HL-60/S4 treated with retinoic acid at 250 ng/mL for 4 days and 3 days (cell line): ENCODE data around the gene SYTL2.
"Not testable (repeated sequence)": the region's sequence is repeated elsewhere in the genome, so short reads cannot be mapped to it uniquely, and the experiment has no call there.

Experiments used
- in situ Hi-C: fragments of 300-500 bp; cut with MboI; formaldehyde crosslinking; loops from 2 replicates; pipeline ENCODE4 v1.7.0; 2022; ENCODE audit warnings: low sequenced_read_pairs

The SYTL2 gene

GRCh38 chr11:85798361-85798760 is 12.6 kb downstream of the SYTL2 start:
- in situ Hi-C loops: no loop called here

DNA sequence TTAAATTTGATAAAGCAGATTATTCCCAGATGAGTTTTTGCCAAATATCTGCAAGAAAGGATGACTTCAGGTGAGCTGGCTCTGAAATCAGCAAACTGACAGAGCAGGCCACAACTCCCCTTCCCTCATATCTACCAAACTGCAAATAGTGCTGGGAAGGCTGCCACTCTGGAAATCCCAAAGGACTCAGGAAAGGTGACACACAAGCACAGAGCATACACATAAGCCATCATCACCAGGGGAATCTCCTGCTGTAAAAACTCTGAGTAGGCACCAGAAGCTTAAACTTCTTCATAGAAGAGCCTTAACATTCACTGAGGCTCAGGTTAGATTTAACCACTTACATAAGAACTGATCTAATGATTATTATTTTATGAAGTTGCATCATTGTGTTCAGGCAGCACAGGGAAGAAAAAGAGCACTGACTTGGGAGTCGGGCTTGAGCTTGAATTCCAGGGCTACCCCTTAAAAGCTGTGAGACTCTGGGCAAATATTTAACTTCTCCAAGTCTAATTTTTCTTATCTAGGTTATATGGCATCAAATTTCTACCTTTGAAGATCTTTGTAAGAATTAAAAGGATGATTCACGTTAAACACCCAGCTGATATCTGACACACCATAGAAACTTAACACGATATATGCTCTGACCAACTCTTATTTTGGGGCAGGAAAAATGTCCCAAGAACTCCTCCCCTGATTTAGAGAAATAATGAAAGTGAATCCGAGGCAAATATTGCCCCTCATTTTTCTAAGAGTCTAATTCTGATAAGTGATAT is 15.0 kb downstream of the SYTL2 start:
- in situ Hi-C loops: no loop called here

DNA sequence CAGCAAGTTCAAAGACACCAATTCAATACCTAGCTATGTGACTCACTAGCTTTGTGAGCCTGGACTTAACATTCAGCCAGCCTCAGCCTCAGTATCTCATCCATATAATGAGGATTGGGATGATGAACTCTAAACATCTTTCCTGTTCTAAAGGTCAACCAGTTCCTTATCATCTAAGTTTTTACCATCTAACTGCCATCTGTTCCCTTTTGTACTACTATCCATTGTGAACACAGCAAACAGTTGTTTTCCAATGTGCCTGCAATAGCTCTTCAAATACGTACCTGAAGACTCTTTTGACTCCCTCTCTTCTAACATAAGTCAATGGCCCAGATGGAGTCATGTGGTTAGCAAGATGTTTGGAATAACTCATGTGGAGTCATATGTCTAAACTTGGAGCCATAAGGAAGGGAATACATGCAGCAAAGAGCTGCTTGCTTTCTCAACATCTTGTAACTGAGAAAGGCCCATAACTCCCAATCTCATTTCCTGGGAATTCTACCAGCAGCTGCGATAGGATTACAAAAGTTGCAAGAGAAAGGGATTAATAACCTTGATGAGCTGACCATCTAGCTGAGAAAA is 19.4 kb downstream of the SYTL2 start:
- in situ Hi-C loops: no loop called here

GRCh38 chr11:85787809-85788760 is 22.9 kb downstream of the SYTL2 start:
- in situ Hi-C loops: no loop called here

- in situ Hi-C loops: no loop called here
Observed at GRCh38 chr11:85787168-85787567, 23.8 kb downstream of the SYTL2 start.

GRCh38 chr11:85784480-85785265 is 26.3 kb downstream of the SYTL2 start:
- in situ Hi-C loops: no loop called here

DNA sequence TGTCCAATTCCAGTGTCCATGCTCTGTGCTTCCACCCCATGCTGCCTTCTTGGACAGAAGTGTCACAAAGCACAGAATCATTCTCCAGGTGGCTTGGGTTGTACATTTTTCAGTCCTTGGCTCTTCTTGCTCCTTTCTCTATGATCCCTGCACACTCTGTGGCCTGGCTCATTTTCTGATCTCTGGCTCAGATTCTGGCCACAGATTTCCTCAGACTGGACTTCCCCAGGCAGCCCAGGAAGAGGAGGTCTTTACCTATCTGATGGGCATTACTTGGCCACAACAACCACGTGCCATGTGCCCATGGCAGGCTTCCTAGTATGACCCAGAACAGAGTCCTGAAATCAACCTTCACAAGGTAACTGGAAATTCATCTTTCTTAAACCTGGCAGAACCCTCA is 27.2 kb downstream of the SYTL2 start:
- in situ Hi-C loops: no loop called here

DNA sequence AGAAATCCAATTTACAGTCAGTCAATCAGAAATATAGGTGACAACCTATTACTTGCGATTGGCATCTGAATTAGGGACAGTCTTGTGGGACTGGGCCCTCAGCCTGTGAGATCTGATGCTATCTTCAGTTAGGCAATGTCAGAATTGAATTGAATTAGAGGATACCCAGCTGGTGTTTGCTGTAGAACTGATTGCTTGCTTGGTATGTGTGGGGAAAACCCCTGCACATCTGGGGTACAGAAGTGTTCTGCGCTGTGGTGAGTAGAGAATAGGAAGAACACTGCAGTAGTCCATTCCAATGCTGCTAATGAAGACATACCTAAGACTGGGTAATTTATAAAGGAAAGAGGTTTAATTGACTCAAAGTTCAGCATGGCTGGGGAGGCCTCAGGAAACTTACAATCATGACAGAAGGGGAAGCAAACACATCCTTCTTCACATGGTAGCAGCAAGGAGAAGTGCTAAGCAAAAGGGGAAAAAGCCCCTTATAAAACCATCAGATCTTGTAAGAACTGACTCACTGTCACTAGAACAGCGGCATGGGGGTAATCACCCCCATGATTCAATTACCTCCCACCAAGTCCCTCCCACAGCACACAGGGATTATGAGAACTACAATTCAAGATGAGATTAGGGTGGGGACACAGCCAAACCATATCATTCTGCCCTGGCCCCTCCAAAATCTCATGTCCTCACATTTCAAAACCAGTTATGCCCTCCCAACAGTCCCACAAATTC is 30.0 kb downstream of the SYTL2 start:
- in situ Hi-C loops: not testable (repeated sequence)

DNA sequence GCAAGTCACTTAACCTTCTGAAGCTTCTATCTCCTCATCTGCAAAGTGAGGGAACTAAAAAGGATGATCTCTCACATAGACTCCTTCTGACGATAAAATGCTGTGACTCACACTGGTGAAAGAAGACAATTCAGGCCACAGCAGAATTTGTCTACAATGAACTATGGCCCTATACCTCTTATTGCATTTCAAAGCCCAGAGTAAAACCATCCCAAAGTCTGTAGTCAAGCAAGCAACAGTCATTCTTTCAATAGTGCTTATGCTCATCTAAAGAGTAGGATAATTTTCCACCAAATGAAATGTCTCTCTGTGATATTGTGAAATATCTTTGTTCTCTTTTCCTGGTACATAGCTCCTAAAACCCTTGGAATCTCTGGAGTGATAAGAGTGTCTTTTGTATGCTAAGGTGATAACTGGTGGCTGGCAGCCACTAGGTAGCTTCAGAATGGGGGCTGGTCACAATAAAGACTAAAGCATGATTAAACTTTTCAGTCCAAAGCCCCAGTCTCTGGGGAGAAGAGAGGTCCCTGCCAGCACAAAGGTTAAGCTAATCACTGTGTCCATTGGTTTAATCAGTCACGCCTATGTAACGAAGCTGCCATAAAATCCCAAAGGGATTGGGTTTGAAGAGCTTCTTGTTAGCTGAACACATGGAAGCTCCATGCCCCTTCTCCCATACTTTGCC is 30.8 kb downstream of the SYTL2 start:
- in situ Hi-C loops: no loop called here

DNA sequence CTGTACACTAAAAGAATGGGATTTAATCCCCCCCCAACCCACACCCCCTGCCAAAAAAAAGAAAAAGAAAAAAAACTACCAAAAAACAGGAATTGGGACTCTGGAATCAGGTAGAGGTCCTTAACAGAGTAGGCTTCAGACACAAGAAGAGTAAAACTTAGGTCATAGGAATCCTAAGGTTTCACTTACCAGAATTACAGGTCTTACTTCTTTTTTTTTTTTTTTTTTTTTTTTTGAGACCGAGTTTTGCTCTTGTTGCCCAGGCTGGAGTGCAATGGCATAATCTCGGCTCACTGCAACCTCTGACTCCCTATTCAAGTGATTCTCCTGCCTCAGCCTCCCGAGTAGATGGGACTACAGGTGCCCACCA is 33.4 kb downstream of the SYTL2 start:
- in situ Hi-C loops: not testable (repeated sequence)

DNA sequence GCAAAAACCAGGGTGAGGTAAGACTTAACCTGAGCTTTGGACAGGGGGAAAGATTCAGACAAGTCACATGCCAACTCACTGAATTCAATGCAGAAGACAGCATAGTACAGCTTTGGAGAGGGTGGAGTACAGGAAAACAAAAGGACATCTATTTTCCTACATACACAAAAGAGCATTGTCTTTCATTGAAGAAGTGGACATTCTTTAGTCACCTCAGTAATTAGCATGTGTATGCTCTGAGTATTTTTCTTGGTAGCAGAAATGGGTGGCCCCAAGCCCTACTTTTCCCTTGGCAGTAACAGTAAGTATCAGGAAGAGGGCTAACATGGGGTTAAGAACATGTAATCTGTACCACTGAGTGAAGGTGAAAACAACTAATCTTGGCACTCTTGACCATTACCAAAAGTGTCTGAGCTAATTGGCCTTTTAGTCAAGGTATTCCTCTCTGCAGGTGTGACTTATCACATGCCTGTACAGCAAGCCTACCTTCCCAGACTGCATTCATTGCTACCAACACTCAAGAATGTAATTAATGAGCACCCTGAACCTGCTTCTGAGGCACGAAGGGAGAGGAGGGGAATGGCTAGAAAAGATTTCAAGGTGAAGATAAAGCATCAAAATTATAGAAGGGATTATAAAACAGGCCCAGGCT is 33.9 kb downstream of the SYTL2 start:
- in situ Hi-C loops: no loop called here

- in situ Hi-C loops: no loop called here
Observed at GRCh38 chr11:85774256-85775101, 36.5 kb downstream of the SYTL2 start.

GRCh38 chr11:85772695-85773094 is 38.2 kb downstream of the SYTL2 start:
- in situ Hi-C loops: no loop called here

DNA sequence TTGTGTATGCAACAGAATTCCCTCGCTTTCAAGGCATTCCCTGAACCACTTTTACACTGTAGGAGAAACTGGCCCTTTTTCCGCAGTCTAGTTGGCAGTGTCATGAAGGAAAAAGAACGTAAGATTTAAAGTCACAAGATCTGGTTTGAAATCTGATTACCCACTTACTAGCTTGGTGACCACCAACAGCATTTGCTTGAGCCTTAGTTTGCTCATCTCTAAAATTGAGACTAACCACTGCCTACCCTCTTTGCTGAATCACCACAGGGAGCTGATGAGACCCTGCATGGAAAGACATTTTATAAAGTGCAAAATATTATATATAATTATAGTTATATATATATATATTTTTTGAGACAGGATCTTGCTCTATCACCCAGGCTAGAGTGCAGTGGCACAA is 39.4 kb downstream of the SYTL2 start:
- in situ Hi-C loops: no loop called here

GRCh38 chr11:85769771-85770170 is 41.2 kb downstream of the SYTL2 start:
- in situ Hi-C loops: no loop called here

DNA sequence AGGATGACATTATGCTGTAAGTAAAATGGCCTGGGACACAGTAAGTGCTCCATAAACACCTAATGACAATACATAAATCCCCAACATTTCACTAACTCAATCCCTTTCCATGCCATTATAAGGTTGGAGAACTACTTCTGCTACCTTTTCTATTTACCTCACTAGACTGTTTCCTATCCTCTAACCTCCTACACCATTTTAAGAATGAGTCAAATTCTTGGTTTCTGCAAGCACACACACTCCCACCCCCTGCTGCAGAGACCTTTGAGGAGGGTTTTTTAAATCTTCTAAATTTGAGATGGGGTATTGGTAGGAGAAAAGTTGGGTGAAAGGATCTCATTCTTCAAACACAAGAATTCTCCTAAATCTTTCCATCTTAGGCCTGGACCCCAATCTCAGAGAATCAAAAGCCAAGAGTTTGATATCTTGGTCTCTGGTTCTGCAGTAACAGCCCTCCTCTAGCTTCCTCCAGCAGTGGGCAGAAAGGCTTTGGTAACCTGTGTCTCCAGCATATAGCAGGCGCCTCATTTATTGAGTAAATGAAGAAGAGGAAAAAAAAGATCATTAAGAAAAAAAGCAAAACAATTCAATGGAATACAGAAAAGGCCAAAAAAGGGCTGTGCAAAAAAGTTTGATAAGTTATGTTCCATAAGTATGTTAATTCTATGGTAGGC is 42.3 kb downstream of the SYTL2 start:
- in situ Hi-C loops: no loop called here

DNA sequence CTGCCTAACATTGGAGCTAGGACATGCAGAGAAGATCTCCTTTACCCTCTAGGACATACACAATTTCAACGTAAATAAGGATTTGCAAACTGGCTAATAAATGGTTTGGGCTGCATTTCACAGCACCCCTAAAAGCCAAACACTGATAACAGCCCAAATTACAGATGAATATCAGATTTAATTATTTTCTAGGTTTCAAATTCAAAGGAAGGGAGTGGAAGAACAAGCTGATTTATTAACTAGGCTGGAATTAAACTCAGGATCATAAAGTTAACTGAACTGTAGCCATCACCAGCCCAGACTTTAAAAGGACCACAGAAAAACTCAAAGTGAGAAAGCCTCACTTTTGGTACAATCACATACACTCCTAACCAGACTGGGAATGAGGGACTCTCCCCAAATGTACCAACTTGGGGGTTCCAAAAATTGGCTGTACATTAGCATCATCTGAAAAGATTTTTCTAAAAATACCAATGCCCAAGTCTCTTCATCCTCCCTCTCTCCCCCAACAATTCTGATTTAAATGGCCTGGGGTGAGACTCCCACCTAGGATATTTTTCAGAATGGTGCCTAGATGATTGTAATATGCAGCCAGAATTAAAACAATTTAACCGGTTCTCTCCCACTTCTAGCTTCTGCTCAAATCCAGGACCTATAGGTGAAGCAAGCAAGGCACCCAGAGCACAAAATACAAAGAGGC is 43.5 kb downstream of the SYTL2 start:
- in situ Hi-C loops: no loop called here
